ENCODE data around the gene FRAT1. TPM values are rescaled to one million over a fixed set of nuclear protein-coding genes. Genes with fewer than 3 reads are reported as not detected.

Gene FRAT1
- total RNA-seq, 1 donor from 2014 or later, result 3.3 TPM

GRCh38 chr10:97365761-97366351 is 46.8 kb downstream of the FRAT1 start:
- Mint-ChIP-seq H3K4me1 (ENCODE audit: low read depth) (no peaks in the 10 kb centered on the region), H3K4me3 (no peak overlapping the region), H3K27ac (no peak overlapping the region), H3K9me3 (no peaks in the 10 kb centered on the region), H3K27me3 (ENCODE audit: insufficient read depth) (no peaks in the 10 kb centered on the region), H3K36me3 (ENCODE audit: low read depth) (peaks cover 36% of the 10 kb centered on the region)
- no peak for DNase-seq (ENCODE audit: low spot score)
- intact Hi-C loops (cut with micrococcal nuclease), result no loop called here

DNA sequence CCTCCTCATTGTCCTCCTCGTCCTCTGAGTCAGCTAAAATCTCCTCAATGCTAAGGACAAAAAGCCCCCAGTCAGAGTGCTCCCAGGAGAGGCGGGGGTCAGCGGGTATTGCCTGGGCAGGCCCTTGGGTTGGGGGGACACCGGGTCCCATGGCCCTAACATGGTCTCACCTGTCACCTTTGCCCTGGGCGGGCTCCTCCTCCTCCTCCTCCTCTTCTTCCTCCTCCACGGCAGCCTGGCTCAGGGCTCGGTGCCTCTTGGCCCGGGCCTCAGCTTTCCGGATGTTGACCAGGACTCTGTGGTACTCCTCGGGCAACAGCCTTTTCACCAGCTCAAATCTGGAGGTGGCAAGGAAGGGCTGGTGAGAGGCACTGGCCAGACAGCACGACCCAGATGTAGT is 47.5 kb downstream of the FRAT1 start:
- Mint-ChIP-seq H3K4me1 (ENCODE audit: low read depth) (no peaks in the 10 kb centered on the region), H3K27me3 (ENCODE audit: insufficient read depth) (no peaks in the 10 kb centered on the region), H3K4me3 (no peak overlapping the region), H3K27ac (no peak overlapping the region), H3K36me3 (ENCODE audit: low read depth) (peaks cover 37% of the 10 kb centered on the region), H3K9me3 (no peaks in the 10 kb centered on the region)
- intact Hi-C loops (cut with micrococcal nuclease), result no loop called here
- no peak for DNase-seq (ENCODE audit: low spot score)

DNA sequence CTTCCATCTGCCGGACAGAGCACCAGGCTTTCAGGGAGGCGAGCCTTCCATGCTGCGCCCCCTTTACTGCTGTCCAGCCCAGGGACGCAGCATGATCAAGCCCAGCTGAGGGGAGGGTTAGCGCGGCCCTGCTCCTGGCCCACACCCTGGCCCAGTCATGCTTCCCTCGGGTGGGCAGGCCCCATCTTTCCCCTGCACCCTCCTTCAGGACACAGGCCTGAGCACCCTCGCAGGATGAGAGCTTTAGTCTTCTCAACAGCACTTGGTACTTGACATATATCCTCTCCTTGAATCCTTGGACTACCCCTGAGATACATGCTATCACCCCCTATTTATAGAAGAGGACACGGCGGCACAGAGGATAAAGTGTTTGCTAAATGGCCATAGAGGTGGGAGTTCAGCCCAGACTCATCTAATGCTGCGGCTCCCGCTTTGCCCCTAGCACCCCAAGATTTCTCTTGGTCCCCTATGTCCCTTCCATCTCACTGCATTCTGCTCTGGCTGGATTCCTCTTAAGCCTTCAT is 48.1 kb downstream of the FRAT1 start:
- no peaks in the 10 kb centered on the region for H3K4me1 Mint-ChIP-seq (ENCODE audit: low read depth)
- no peaks in the 10 kb centered on the region for H3K9me3 Mint-ChIP-seq
- H3K27me3 Mint-ChIP-seq (ENCODE audit: insufficient read depth), result no peaks in the 10 kb centered on the region
- H3K27ac Mint-ChIP-seq, result no peak overlapping the region
- intact Hi-C loops (cut with micrococcal nuclease), result no loop called here
- no peak overlapping the region for H3K4me3 Mint-ChIP-seq
- H3K36me3 Mint-ChIP-seq (ENCODE audit: low read depth), result peaks cover 38% of the 10 kb centered on the region
- no peak for DNase-seq (ENCODE audit: low spot score)

Other genes starting within 250 kb of the FRAT1 start
- 0.08 and 0.15 TPM in 2 replicates for gene SLIT1, start 133.3 kb upstream of the FRAT1 start, total RNA-seq
- gene ARHGAP19, start 26.6 kb upstream of the FRAT1 start, total RNA-seq, result 27.1 and 27.8 TPM in 2 replicates
- gene FRAT2, start 15.5 kb downstream of the FRAT1 start, total RNA-seq, result 10.8 and 11.2 TPM in 2 replicates
- gene RRP12, start 82.1 kb downstream of the FRAT1 start, total RNA-seq, result 99.9 and 104 TPM in 2 replicates
- gene PGAM1, start 106.9 kb downstream of the FRAT1 start, total RNA-seq, result 967 and 979 TPM in 2 replicates
- 55.3 and 57.1 TPM in 2 replicates for gene EXOSC1, start 126.7 kb downstream of the FRAT1 start, total RNA-seq
- gene ZDHHC16, start 126.9 kb downstream of the FRAT1 start, total RNA-seq, result 48.3 and 48.8 TPM in 2 replicates
- 91.8 and 93.2 TPM in 2 replicates for gene MMS19, start 179.2 kb downstream of the FRAT1 start, total RNA-seq
- gene UBTD1, start 179.7 kb downstream of the FRAT1 start, total RNA-seq, result 1.7 and 1.8 TPM in 2 replicates